IMR-90 (cell line): ENCODE measurements around the gene INSL3. TPM values are rescaled to one million over a fixed set of nuclear protein-coding genes. Genes with fewer than 3 reads are reported as not detected.

Experiments
- ATAC-seq: fragments of 200-7000 bp; cut with Tn5 transposase; 2 replicates; pipeline ENCODE4 v1.9.1; 2020; ENCODE audit warnings: low read depth, mild to moderate bottlenecking, moderate library complexity
- BruUV-seq: library from RNA; stranded (reverse); fragments of 400-500 nt; replicated peaks from 2 replicates; lab custom pipeline; 2021; lab: Mats Ljungman, UMichigan
- CTCF ChIA-PET: fragments of 300-600 bp; formaldehyde crosslinking; extraction: SDS; loops from one replicate; lab custom pipeline; 2021; ENCODE audit warnings: antibody characterized with exemption; lab: Yijun Ruan, JAX
- POLR2A ChIA-PET: fragments of 300-600 bp; sonication (Branson Sonifier 250); formaldehyde crosslinking; loops from one replicate; lab custom pipeline; 2022; ENCODE audit warnings: antibody characterized with exemption; ENCODE audit not compliant: unreplicated experiment; lab: Charles Lee
- DNase-seq: peaks from one replicate; pipeline ENCODE4 v3.0.0; 2013
- H2AFZ ChIP-seq: replicated peaks from 2 replicates; pipeline ENCODE3; 2013; ENCODE audit warnings: low read length, mild to moderate bottlenecking; ENCODE audit not compliant: poor library complexity
- H2AK5ac ChIP-seq: 2 replicates; pipeline ENCODE4 v1.6.1; 2013; ENCODE audit warnings: low read depth, low read length, inconsistent platforms
- H2AK9ac ChIP-seq: replicated peaks from 2 replicates; pipeline ENCODE3; 2013; ENCODE audit warnings: mild to moderate bottlenecking, low read depth, low read length, moderate library complexity; ENCODE audit not compliant: poor library complexity
- H2BK120ac ChIP-seq: 2 replicates; pipeline ENCODE4 v1.6.1; 2013; ENCODE audit warnings: low read depth, low read length, inconsistent platforms
- H2BK15ac ChIP-seq: 3 replicates; pipeline ENCODE4 v1.6.1; 2013; ENCODE audit warnings: low read depth, low read length, inconsistent platforms
- H2BK20ac ChIP-seq: 2 replicates; pipeline ENCODE4 v1.6.1; 2013; ENCODE audit warnings: low read depth, mild to moderate bottlenecking, inconsistent platforms, low read length, moderate library complexity
- H2BK5ac ChIP-seq: 2 replicates; pipeline ENCODE4 v1.6.1; 2013; ENCODE audit warnings: mild to moderate bottlenecking, low read depth, low read length, inconsistent platforms; ENCODE audit not compliant: poor library complexity, severe bottlenecking
- H3K14ac ChIP-seq: replicated peaks from 2 replicates; pipeline ENCODE4 v1.6.1; 2013; ENCODE audit warnings: low read depth, low read length, inconsistent platforms
- H3K18ac ChIP-seq: 2 replicates; pipeline ENCODE4 v1.6.1; 2013; ENCODE audit warnings: low read depth, low read length, control low read depth
- H3K23ac ChIP-seq: 2 replicates; pipeline ENCODE4 v1.6.1; 2013; ENCODE audit warnings: low read depth, low read length, inconsistent platforms
- H3K27ac ChIP-seq: 2 replicates; pipeline ENCODE4 v1.5.1; 2013; ENCODE audit warnings: mild to moderate bottlenecking, control low read depth, low read length; ENCODE audit not compliant: insufficient read depth
- H3K27me3 ChIP-seq: 2 replicates; pipeline ENCODE4 v1.6.1; 2013; ENCODE audit warnings: low read length; ENCODE audit not compliant: control insufficient read depth, insufficient read depth
- H3K36me3 ChIP-seq: 2 replicates; pipeline ENCODE4 v1.6.1; 2013; ENCODE audit warnings: low read length, mixed read lengths; ENCODE audit not compliant: control insufficient read depth, insufficient read depth
- H3K4ac ChIP-seq: 2 replicates; pipeline ENCODE4 v1.6.1; 2013; ENCODE audit warnings: low read depth, low read length, inconsistent platforms
- H3K4me1 ChIP-seq: 2 replicates; pipeline ENCODE4 v1.6.1; 2013; ENCODE audit warnings: low read length, mixed read lengths; ENCODE audit not compliant: control insufficient read depth, insufficient read depth
- H3K4me2 ChIP-seq: 2 replicates; pipeline ENCODE4 v1.6.1; 2013; ENCODE audit warnings: low read depth, mild to moderate bottlenecking, control low read depth, low read length, moderate library complexity
- H3K4me3 ChIP-seq: 2 replicates; pipeline ENCODE4 v1.5.1; 2013; ENCODE audit warnings: low read depth, mild to moderate bottlenecking, control low read depth, low read length, moderate library complexity; ENCODE audit not compliant: insufficient read depth
- H3K56ac ChIP-seq: 2 replicates; pipeline ENCODE4 v1.6.1; 2013; ENCODE audit warnings: low read length, inconsistent platforms; ENCODE audit not compliant: insufficient read depth; ENCODE audit errors: extremely low read depth
- H3K79me1 ChIP-seq, 2 experiments: 2 replicates each; pipeline ENCODE4 v1.6.1; 2013; ENCODE audit warnings: low read length in 2 of 2, inconsistent platforms in 1 of 2, low read depth in 1 of 2
- H3K9ac ChIP-seq: 2 replicates; pipeline ENCODE4 v1.6.1; 2013; ENCODE audit warnings: low read depth, low read length, control low read depth
- H3K9me1 ChIP-seq: 2 replicates; pipeline ENCODE4 v1.6.1; 2013; ENCODE audit warnings: low read length, inconsistent platforms; ENCODE audit not compliant: insufficient read depth
- H3K9me3 ChIP-seq: 2 replicates; pipeline ENCODE4 v1.6.1; 2013; ENCODE audit warnings: low read length; ENCODE audit not compliant: control insufficient read depth, insufficient read depth
- H4K20me1 ChIP-seq: 2 replicates; pipeline ENCODE4 v1.6.1; 2013; ENCODE audit warnings: low read length, inconsistent platforms; ENCODE audit not compliant: insufficient read depth
- H4K5ac ChIP-seq: 2 replicates; pipeline ENCODE4 v1.6.1; 2013; ENCODE audit warnings: mild to moderate bottlenecking, low read depth, low read length, control low read depth
- H4K8ac ChIP-seq, 2 experiments: 2 replicates each; pipeline ENCODE4 v1.6.1; 2013; ENCODE audit warnings: low read depth in 2 of 2, low read length in 2 of 2, control low read depth in 1 of 2, inconsistent platforms in 1 of 2
- H4K91ac ChIP-seq: 2 replicates; pipeline ENCODE4 v1.6.1; 2013; ENCODE audit warnings: low read depth, low read length, inconsistent platforms; ENCODE audit not compliant: insufficient read depth
- FOS ChIP-seq: fragments of 150-350 bp; IDR thresholded peaks from 2 replicates; pipeline ENCODE4 v1.6.1; 2016; ENCODE audit warnings: low read depth, low read length
- MAZ ChIP-seq: IDR thresholded peaks from 2 replicates; pipeline ENCODE4 v1.6.1; 2012; ENCODE audit warnings: low read depth, mild to moderate bottlenecking, low read length, improper control_type of control experiment, moderate library complexity, borderline replicate concordance
- NFE2L2 ChIP-seq: fragments of 150-350 bp; IDR thresholded peaks from 2 replicates; pipeline ENCODE4 v1.6.1; 2016; ENCODE audit warnings: low read depth, mild to moderate bottlenecking, low read length
- RAD21 ChIP-seq: IDR thresholded peaks from 2 replicates; pipeline ENCODE4 v1.6.1; 2012; ENCODE audit warnings: low read length, improper control_type of control experiment
- WGBS, 2 experiments: methylation state at CpG; one replicate each; pipeline versions ENCODE4 v1.1.5 to v1.1.7; 2013; ENCODE audit warnings: missing lambda C conversion rate in 2 of 2; ENCODE audit not compliant: insufficient read length in 1 of 2; ENCODE audit errors: extremely low coverage in 2 of 2; 5-methylcytosine and 5-hydroxymethylcytosine counted together
- dilution Hi-C: fragments of 300-500 bp; cut with HindIII; formaldehyde crosslinking; loops from one replicate; pipeline ENCODE4 v1.14.3; 2018; ENCODE audit warnings: low sequenced_read_pairs; ENCODE audit not compliant: unreplicated experiment
- in situ Hi-C: fragments of 300-500 bp; cut with MboI; formaldehyde crosslinking; loops from 3 replicates; pipeline ENCODE4 v1.14.3; 2019; ENCODE audit warnings: low sequenced_read_pairs, inconsistent platforms, mixed read lengths
- intact Hi-C: fragments of 100-400 bp; cut with micrococcal nuclease; formaldehyde crosslinking; loops from 2 replicates; pipeline ENCODE4 v1.10.0; 2022
- polyA plus RNA-seq, 3 experiments: library from polyadenylated mRNA; depleted of rRNA; stranded (reverse); fragments of >200 nt; gene quantifications; 2 replicates each; pipeline ENCODE4 v1.2.3, GENCODE V29; 2012; ENCODE audit warnings: low replicate concordance in 1 of 3
- total RNA-seq: library from RNA; depleted of rRNA; stranded (reverse); fragments of >200 nt; gene quantifications from 2 replicates; pipeline ENCODE4 v1.2.3, GENCODE V29; 2012
- TF ChIP-seq, protein P1 (sequence below): fragments of 150-350 bp; IDR thresholded peaks from 2 replicates; pipeline ENCODE4 v1.6.1; 2016; ENCODE audit warnings: low read depth, mild to moderate bottlenecking, low read length, moderate library complexity, borderline replicate concordance

Gene INSL3
- total and polyA plus RNA-seq, 2 of the 4 experiments (the other 2 are of a cell fraction), result not detected

DNA sequence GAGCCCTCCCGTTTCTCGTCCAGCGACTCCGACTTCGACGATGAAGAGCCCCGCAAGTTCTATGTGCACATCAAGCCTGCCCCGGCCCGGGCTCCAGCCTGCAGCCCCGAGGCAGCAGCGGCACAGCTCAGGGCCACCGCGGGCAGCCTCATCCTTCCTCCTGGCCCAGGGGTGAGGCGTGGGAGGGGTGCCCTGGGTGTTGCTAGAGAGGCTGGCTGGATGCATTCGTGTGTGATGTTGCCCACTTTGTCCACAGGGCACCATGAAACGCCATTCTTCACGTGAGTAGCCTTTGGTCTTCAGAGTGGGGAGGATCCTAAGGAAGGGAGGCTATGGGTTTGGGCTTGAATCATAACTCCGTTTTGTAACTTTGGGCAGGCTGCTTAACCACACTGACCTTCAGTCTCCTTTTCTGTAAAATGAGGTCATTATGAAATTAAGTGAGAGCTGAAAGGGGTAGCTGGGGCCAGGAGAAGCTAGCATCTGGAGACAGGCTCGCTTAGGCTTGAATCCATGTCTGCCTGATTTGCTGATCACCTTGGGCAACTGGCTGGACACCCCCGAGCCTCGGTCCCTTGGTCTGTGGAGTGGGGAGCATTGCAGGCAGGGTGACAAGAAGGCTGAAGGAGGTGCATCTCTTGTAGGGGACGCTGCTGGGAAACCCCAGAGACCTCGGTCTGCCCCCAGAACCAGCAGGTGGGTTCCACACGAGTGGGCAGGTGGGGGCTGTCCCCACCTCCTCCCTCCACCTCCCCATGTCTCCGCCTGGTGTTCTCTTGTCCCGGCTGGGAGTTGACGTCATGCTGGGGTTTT is 45.1 kb downstream of the INSL3 start:
- Histone ChIP-seq H4K5ac (no peak overlapping the region), H2AFZ (no peak overlapping the region), H3K4me2 (no peak overlapping the region), H3K9me3 (no peaks in the 10 kb centered on the region), H4K20me1 (no peaks in the 10 kb centered on the region), H3K9ac (no peak overlapping the region), H2BK15ac (no peak overlapping the region), H2AK9ac (no peak overlapping the region), H4K91ac (no peak overlapping the region), H3K79me1 (no peaks in the 10 kb centered on the region), H2BK20ac (no peak overlapping the region), H3K27ac (no peak overlapping the region), H3K56ac (no peak overlapping the region), H3K14ac (no peak overlapping the region), H2BK120ac (no peak overlapping the region), H3K4me1 (no peaks in the 10 kb centered on the region), H4K8ac (no peak overlapping the region), H3K23ac (no peak overlapping the region), H3K18ac (no peak overlapping the region), H3K27me3 (no peaks in the 10 kb centered on the region; the same call in 1 of the 2 replicates), H3K4ac (no peak overlapping the region), H2AK5ac (no peak overlapping the region), H3K9me1 (no peaks in the 10 kb centered on the region), H3K36me3 (no peaks in the 10 kb centered on the region), H2BK5ac (no peak overlapping the region), H3K4me3 (no peak overlapping the region)
- dilution Hi-C loops (no loop called here), in situ Hi-C loops (no loop called here), intact Hi-C loops (loop anchor here (2.0 kb wide), 1 partner anchor 71 kb away; no protein-coding TSS in a partner anchor)
- peak; percentile 6 for DNase-seq
- ChIA-PET CTCF (no interaction called here), POLR2A (interaction anchor here (0.6 kb wide), 1 partner anchor 11 kb away, joined by 4 read pairs; no protein-coding TSS in a partner anchor)
- BruUV-seq, result no TSS peak
- ATAC-seq, result no peak
- TF ChIP-seq MAZ (no peak), RAD21 (no peak), NFE2L2 (no peak), FOS (no peak)
- TF ChIP-seq, protein P1, sequence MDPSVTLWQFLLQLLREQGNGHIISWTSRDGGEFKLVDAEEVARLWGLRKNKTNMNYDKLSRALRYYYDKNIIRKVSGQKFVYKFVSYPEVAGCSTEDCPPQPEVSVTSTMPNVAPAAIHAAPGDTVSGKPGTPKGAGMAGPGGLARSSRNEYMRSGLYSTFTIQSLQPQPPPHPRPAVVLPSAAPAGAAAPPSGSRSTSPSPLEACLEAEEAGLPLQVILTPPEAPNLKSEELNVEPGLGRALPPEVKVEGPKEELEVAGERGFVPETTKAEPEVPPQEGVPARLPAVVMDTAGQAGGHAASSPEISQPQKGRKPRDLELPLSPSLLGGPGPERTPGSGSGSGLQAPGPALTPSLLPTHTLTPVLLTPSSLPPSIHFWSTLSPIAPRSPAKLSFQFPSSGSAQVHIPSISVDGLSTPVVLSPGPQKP, result no peak
- WGBS, 2 experiments, result 70% methylated on average over 3 of the region's 27 CpGs; no CpG with 5 or more reads in 1 of the 2 experiments
